Osteocyte (in vitro differentiated cells): Measurements from ENCODE around the gene FGF14. TPM values are rescaled to one million over a fixed set of nuclear protein-coding genes. Genes with fewer than 3 reads are reported as not detected.

Experiments
- DNase-seq: peaks from one replicate; pipeline ENCODE4 v3.0.0; 2021; ENCODE audit warnings: mixed read lengths; ENCODE audit not compliant: unreplicated experiment; ENCODE audit errors: extremely low spot score
- H3K27ac Mint-ChIP-seq: one replicate; pipeline ENCODE4 v1.8.0; 2021; ENCODE audit warnings: mild to moderate bottlenecking, mixed read lengths; ENCODE audit not compliant: unreplicated experiment
- H3K27me3 Mint-ChIP-seq: one replicate; pipeline ENCODE4 v1.8.0; 2021; ENCODE audit warnings: mixed read lengths; ENCODE audit not compliant: unreplicated experiment
- H3K36me3 Mint-ChIP-seq: one replicate; pipeline ENCODE4 v1.8.0; 2021; ENCODE audit warnings: mixed read lengths; ENCODE audit not compliant: unreplicated experiment
- H3K4me1 Mint-ChIP-seq: one replicate; pipeline ENCODE4 v1.8.0; 2021; ENCODE audit warnings: mixed read lengths; ENCODE audit not compliant: unreplicated experiment
- H3K4me3 Mint-ChIP-seq: one replicate; pipeline ENCODE4 v1.8.0; 2021; ENCODE audit warnings: mild to moderate bottlenecking, moderate library complexity, mixed read lengths; ENCODE audit not compliant: unreplicated experiment
- H3K9me3 Mint-ChIP-seq: one replicate; pipeline ENCODE4 v1.8.0; 2021; ENCODE audit warnings: mixed read lengths; ENCODE audit not compliant: unreplicated experiment
- total RNA-seq: library from RNA; stranded (reverse); gene quantifications from 2 replicates; pipeline ENCODE4 v1.2.1, GENCODE V29; 2021
- TF ChIP-seq, protein P1 (sequence below): fragments of 200-600 bp; sonication (generic); IDR thresholded peaks from 2 replicates; pipeline ENCODE4 v1.5.0; 2021; ENCODE audit warnings: antibody characterized with exemption, mild to moderate bottlenecking, moderate library complexity

The FGF14 gene
- total RNA-seq, 1 donor from 2014 or later, result 0.24 TPM

DNA sequence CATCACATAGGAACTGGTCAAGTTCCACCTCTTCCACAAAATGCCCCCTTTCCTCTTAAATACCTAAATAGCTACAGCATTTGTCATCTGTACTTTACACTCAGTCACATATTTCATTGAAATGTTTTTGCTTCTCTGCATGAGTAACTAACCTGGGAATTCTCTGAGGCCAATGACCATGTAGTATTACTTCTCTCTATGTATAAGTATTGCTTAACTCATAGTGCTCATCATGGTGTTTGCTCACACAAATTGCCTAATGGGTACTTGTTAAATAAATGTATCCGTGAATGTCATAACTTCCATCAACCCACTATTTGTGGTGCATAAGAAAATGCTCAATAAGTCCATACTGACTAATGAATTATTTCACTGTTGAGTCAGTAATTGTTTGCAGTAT is 115.5 kb downstream of the FGF14 start:
- no peaks in the 10 kb centered on the region for H3K36me3 Mint-ChIP-seq
- no peaks in the 10 kb centered on the region for H3K9me3 Mint-ChIP-seq
- no peaks in the 10 kb centered on the region for H3K27me3 Mint-ChIP-seq
- peaks cover 17% of the 10 kb centered on the region for H3K4me1 Mint-ChIP-seq
- H3K4me3 Mint-ChIP-seq, result no peak overlapping the region
- no peak for DNase-seq
- TF ChIP-seq, protein P1, sequence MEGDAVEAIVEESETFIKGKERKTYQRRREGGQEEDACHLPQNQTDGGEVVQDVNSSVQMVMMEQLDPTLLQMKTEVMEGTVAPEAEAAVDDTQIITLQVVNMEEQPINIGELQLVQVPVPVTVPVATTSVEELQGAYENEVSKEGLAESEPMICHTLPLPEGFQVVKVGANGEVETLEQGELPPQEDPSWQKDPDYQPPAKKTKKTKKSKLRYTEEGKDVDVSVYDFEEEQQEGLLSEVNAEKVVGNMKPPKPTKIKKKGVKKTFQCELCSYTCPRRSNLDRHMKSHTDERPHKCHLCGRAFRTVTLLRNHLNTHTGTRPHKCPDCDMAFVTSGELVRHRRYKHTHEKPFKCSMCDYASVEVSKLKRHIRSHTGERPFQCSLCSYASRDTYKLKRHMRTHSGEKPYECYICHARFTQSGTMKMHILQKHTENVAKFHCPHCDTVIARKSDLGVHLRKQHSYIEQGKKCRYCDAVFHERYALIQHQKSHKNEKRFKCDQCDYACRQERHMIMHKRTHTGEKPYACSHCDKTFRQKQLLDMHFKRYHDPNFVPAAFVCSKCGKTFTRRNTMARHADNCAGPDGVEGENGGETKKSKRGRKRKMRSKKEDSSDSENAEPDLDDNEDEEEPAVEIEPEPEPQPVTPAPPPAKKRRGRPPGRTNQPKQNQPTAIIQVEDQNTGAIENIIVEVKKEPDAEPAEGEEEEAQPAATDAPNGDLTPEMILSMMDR, result no peak
- H3K27ac Mint-ChIP-seq, result no peak overlapping the region

DNA sequence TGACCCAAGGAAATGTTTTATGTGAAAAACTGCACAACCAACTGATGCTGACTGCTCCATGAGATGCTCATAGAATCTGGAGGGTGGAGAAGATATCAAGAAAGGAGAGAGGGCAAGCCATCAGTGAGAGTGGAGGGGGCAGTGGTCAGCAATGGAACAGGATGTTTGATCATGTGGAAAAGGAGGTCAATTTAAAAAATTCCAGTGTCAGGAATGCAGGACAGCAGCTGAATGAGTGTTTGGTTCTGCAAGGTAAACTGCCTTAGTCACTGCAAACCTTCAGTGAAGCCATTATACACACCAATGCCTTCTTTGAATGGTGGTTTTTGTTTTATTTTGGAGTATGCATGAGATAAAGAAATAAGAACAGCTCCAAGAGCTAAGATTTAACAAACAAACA is 121.5 kb downstream of the FGF14 start:
- DNase-seq, result no peak
- TF ChIP-seq, protein P1, result no peak
- Mint-ChIP-seq H3K4me3 (no peak overlapping the region), H3K27me3 (no peaks in the 10 kb centered on the region), H3K36me3 (no peaks in the 10 kb centered on the region), H3K27ac (no peak overlapping the region), H3K9me3 (no peaks in the 10 kb centered on the region), H3K4me1 (peaks cover 13% of the 10 kb centered on the region)

DNA sequence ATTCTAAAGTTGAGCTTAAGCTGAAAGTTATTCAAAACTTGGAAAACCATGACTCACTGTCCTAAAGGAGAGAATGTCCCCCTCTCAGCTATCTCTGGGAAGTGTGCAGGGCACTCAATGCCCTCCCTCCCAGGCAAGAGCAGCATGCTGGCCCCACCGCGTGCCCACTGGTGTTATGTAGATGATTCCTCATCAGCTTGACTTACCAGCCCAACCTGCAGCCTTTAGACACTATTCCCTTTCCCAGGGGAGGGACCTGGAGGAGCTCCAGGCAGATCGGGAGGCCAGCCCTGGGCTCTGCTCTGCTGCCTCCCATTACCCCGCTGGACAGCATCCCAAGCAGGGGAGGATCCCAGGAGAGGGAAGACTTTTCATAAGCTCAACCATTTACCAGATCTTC is 124.6 kb downstream of the FGF14 start:
- H3K9me3 Mint-ChIP-seq, result no peaks in the 10 kb centered on the region
- H3K27me3 Mint-ChIP-seq, result peaks cover 5% of the 10 kb centered on the region
- peaks cover 7% of the 10 kb centered on the region for H3K4me1 Mint-ChIP-seq
- no peak overlapping the region for H3K4me3 Mint-ChIP-seq
- no peak for DNase-seq
- no peaks in the 10 kb centered on the region for H3K36me3 Mint-ChIP-seq
- H3K27ac Mint-ChIP-seq, result no peak overlapping the region
- TF ChIP-seq, protein P1, result no peak

DNA sequence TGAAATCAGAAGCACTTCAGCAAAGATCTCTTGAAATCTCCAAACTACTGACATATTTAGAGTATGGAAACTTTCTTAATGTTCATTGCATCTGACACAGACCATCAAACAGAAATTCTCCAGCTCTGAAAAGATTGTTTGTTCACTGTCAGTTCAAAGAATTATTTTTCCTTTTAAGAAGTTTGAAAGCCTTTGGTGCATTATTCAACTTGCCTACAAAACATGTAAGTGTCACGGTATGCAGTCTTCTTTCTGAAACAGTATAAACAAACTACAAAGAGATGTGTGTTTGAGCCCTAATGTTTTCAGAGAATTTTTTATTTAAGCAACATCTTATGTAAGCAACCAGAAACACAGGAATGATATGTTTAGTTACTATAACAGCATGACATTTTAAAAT is 125.4 kb downstream of the FGF14 start:
- DNase-seq, result no peak
- Mint-ChIP-seq H3K4me1 (peaks cover 7% of the 10 kb centered on the region), H3K27ac (no peak overlapping the region), H3K4me3 (no peak overlapping the region), H3K9me3 (no peaks in the 10 kb centered on the region), H3K36me3 (no peaks in the 10 kb centered on the region), H3K27me3 (peaks cover 8% of the 10 kb centered on the region)
- TF ChIP-seq, protein P1, result no peak

DNA sequence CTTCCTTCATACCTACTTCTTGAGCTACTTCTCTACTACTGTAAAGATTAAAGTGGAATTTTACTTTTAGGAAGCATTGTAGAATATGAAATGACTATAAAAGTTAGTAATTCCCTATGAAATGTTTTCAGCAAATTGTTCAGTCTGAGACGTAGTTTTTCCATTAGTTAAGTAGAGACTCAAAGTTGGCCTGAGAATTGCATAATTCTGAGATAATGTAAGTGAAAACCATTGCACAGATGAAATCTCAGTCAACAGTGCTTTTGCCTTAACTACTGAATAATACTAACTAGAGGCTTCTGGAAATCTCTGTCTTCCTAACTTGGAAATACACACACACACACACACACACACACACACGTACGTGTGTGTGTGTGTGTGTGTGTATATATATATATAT is 125.9 kb downstream of the FGF14 start:
- Mint-ChIP-seq H3K27me3 (peaks cover 12% of the 10 kb centered on the region), H3K9me3 (no peaks in the 10 kb centered on the region), H3K4me1 (peaks cover 7% of the 10 kb centered on the region), H3K27ac (no peak overlapping the region), H3K4me3 (no peak overlapping the region), H3K36me3 (no peaks in the 10 kb centered on the region)
- TF ChIP-seq, protein P1, result no peak
- DNase-seq, result no peak
